ENCODE data around the gene DDX4. TPM values are rescaled to one million over a fixed set of nuclear protein-coding genes. Genes with fewer than 3 reads are reported as not detected.

DDX4 gene
- total RNA-seq, 3 donors from 2014 or later: not detected

GRCh38 chr5:55708732-55709131 is 29.1 kb upstream of the DDX4 start:
- no peak overlapping the region for H3K4me3 ChIP-seq
- no peaks in the 10 kb centered on the region for H3K36me3 ChIP-seq (ENCODE audit: low read depth)
- H3K9me3 ChIP-seq: no peaks in the 10 kb centered on the region
- no peak for TF ChIP-seq CTCF (IDR thresholded peaks at IDR 0.05)
- DNase-seq (no peak), ATAC-seq (no peak)
- no peaks in the 10 kb centered on the region for H3K4me1 ChIP-seq (ENCODE audit: low read depth)
- intact Hi-C loops (cut with DNase I, micrococcal nuclease): no loop called here

GRCh38 chr5:55711507-55712022 is 26.3 kb upstream of the DDX4 start:
- no peaks in the 10 kb centered on the region for H3K9me3 ChIP-seq
- TF ChIP-seq CTCF (IDR thresholded peaks at IDR 0.05): no peak
- H3K4me3 ChIP-seq: peak overlapping the region; percentile 57
- DNase-seq (peak in 1 of 3 donors; percentile 28), ATAC-seq (no peak)
- no peaks in the 10 kb centered on the region for H3K4me1 ChIP-seq (ENCODE audit: low read depth)
- intact Hi-C loops (cut with DNase I, micrococcal nuclease): no loop called here
- no peaks in the 10 kb centered on the region for H3K36me3 ChIP-seq (ENCODE audit: low read depth)

- Histone ChIP-seq H3K36me3 (ENCODE audit: low read depth) (no peaks in the 10 kb centered on the region), H3K4me3 (peak within 1 kb of the TSS; percentile 57), H3K4me1 (ENCODE audit: low read depth) (no peaks in the 10 kb centered on the region), H3K9me3 (no peaks in the 10 kb centered on the region)
- peak; percentile 99 for ATAC-seq
- intact Hi-C loops (cut with DNase I, micrococcal nuclease): no loop called here
- DNase-seq: peak; percentile 97 to 98 (median 97)
- TF ChIP-seq CTCF (IDR thresholded peaks at IDR 0.05): no peak
Measured at GRCh38 chr5:55712023-55712859, 25.6 kb upstream of the DDX4 start, which contains the start of gene SLC38A9. Gene SLC38A9, minus strand, starts transcription at chr5:55712324. Its CDS starts 14,366 bp downstream, at chr5:55697958.

- no peaks in the 10 kb centered on the region for H3K36me3 ChIP-seq (ENCODE audit: low read depth)
- H3K4me3 ChIP-seq: no peak overlapping the region
- intact Hi-C loops (cut with DNase I, micrococcal nuclease): no loop called here
- DNase-seq (no peak), ATAC-seq (no peak)
- no peaks in the 10 kb centered on the region for H3K9me3 ChIP-seq
- no peak for TF ChIP-seq CTCF (IDR thresholded peaks at IDR 0.05)
- H3K4me1 ChIP-seq (ENCODE audit: low read depth): no peaks in the 10 kb centered on the region
Measured at GRCh38 chr5:55713871-55714270, 24.0 kb upstream of the DDX4 start.

GRCh38 chr5:55714339-55714738 is 23.5 kb upstream of the DDX4 start:
- no peaks in the 10 kb centered on the region for H3K36me3 ChIP-seq (ENCODE audit: low read depth)
- no peaks in the 10 kb centered on the region for H3K4me1 ChIP-seq (ENCODE audit: low read depth)
- intact Hi-C loops (cut with DNase I, micrococcal nuclease): no loop called here
- H3K4me3 ChIP-seq: no peak overlapping the region
- peak in 2 of 3 donors; percentile 45 to 48 for DNase-seq
- TF ChIP-seq CTCF (IDR thresholded peaks at IDR 0.05): no peak
- H3K9me3 ChIP-seq: no peaks in the 10 kb centered on the region
- peak; percentile 46 for ATAC-seq

Data from mucosa of descending colon (tissue), 3 donors.